ENCODE data around the gene TFDP1.

TFDP1 gene

GRCh38 chr13:113668491-113668971 lies 84.0 kb downstream of the TFDP1 start:
- no peaks in the 10 kb centered on the region for H3K27me3 ChIP-seq (ENCODE audit: insufficient read depth, poor library complexity, severe bottlenecking)
- H3K4me3 ChIP-seq (replicated peaks; ENCODE audit: insufficient read depth, low read length): no peak overlapping the region
- DNase-seq (ENCODE audit: low read depth in 1 of 2, low spot score in 1 of 2): no peak
- H3K27ac ChIP-seq (replicated peaks): no peak overlapping the region
- no peak for TF ChIP-seq GABPA (IDR thresholded peaks at IDR 0.05; ENCODE audit: low read depth)
- TF ChIP-seq SPI1 (IDR thresholded peaks at IDR 0.05; ENCODE audit: borderline replicate concordance, low read depth): no peak
- no peak for TF ChIP-seq POLR2AphosphoS5 (IDR thresholded peaks at IDR 0.05; ENCODE audit: low read depth)
- TF ChIP-seq, protein P1, sequence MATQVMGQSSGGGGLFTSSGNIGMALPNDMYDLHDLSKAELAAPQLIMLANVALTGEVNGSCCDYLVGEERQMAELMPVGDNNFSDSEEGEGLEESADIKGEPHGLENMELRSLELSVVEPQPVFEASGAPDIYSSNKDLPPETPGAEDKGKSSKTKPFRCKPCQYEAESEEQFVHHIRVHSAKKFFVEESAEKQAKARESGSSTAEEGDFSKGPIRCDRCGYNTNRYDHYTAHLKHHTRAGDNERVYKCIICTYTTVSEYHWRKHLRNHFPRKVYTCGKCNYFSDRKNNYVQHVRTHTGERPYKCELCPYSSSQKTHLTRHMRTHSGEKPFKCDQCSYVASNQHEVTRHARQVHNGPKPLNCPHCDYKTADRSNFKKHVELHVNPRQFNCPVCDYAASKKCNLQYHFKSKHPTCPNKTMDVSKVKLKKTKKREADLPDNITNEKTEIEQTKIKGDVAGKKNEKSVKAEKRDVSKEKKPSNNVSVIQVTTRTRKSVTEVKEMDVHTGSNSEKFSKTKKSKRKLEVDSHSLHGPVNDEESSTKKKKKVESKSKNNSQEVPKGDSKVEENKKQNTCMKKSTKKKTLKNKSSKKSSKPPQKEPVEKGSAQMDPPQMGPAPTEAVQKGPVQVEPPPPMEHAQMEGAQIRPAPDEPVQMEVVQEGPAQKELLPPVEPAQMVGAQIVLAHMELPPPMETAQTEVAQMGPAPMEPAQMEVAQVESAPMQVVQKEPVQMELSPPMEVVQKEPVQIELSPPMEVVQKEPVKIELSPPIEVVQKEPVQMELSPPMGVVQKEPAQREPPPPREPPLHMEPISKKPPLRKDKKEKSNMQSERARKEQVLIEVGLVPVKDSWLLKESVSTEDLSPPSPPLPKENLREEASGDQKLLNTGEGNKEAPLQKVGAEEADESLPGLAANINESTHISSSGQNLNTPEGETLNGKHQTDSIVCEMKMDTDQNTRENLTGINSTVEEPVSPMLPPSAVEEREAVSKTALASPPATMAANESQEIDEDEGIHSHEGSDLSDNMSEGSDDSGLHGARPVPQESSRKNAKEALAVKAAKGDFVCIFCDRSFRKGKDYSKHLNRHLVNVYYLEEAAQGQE (IDR thresholded peaks at IDR 0.05; ENCODE audit: insufficient replicate concordance, low read depth): no peak
- TF ChIP-seq, protein P2, sequence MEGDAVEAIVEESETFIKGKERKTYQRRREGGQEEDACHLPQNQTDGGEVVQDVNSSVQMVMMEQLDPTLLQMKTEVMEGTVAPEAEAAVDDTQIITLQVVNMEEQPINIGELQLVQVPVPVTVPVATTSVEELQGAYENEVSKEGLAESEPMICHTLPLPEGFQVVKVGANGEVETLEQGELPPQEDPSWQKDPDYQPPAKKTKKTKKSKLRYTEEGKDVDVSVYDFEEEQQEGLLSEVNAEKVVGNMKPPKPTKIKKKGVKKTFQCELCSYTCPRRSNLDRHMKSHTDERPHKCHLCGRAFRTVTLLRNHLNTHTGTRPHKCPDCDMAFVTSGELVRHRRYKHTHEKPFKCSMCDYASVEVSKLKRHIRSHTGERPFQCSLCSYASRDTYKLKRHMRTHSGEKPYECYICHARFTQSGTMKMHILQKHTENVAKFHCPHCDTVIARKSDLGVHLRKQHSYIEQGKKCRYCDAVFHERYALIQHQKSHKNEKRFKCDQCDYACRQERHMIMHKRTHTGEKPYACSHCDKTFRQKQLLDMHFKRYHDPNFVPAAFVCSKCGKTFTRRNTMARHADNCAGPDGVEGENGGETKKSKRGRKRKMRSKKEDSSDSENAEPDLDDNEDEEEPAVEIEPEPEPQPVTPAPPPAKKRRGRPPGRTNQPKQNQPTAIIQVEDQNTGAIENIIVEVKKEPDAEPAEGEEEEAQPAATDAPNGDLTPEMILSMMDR (IDR thresholded peaks at IDR 0.05; ENCODE audit: insufficient read depth, low read length): no peak

DNA sequence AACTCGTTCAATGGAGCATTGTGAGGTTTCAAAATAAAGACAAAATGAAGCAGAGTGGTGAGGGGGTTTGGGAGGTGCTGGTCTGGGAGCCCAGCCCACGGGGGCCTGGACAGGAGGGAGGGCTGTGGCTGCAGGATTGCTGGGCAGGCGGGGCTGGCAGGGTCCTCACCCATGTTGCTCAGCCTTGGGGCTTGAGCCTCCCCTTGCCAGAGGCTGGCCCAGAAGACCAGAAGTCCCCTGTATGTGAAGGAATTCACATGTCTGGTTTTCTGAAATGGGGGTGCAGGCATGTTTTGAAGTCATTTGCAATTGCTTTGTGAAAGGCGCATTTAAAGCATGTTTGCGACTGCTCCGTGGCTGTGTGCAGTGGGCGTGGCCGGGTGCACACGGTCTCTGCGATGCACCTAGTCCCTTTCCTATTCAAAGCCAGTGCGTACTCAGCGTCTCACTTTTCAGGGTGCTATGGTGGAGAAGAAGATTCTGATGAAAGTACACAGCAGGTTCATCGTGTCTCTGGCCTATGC lies 84.7 kb downstream of the TFDP1 start:
- TF ChIP-seq GABPA (IDR thresholded peaks at IDR 0.05; ENCODE audit: low read depth) (no peak), SPI1 (IDR thresholded peaks at IDR 0.05; ENCODE audit: borderline replicate concordance, low read depth) (no peak), POLR2AphosphoS5 (IDR thresholded peaks at IDR 0.05; ENCODE audit: low read depth) (no peak)
- TF ChIP-seq, protein P2 (IDR thresholded peaks at IDR 0.05; ENCODE audit: insufficient read depth, low read length): no peak
- TF ChIP-seq, protein P1 (IDR thresholded peaks at IDR 0.05; ENCODE audit: insufficient replicate concordance, low read depth): no peak
- Histone ChIP-seq H3K4me3 (replicated peaks; ENCODE audit: insufficient read depth, low read length) (no peak overlapping the region), H3K27ac (replicated peaks) (no peak overlapping the region), H3K27me3 (ENCODE audit: insufficient read depth, poor library complexity, severe bottlenecking) (no peaks in the 10 kb centered on the region)
- no peak for DNase-seq (ENCODE audit: low read depth in 1 of 2, low spot score in 1 of 2)

- DNase-seq (ENCODE audit: low read depth in 1 of 2, low spot score in 1 of 2): no peak
- Histone ChIP-seq H3K27ac (replicated peaks) (no peak overlapping the region), H3K27me3 (ENCODE audit: insufficient read depth, poor library complexity, severe bottlenecking) (no peaks in the 10 kb centered on the region), H3K4me3 (replicated peaks; ENCODE audit: insufficient read depth, low read length) (no peak overlapping the region)
- no peak for TF ChIP-seq GABPA (IDR thresholded peaks at IDR 0.05; ENCODE audit: low read depth)
- no peak for TF ChIP-seq POLR2AphosphoS5 (IDR thresholded peaks at IDR 0.05; ENCODE audit: low read depth)
- TF ChIP-seq, protein P1 (IDR thresholded peaks at IDR 0.05; ENCODE audit: insufficient replicate concordance, low read depth): no peak
- TF ChIP-seq, protein P2 (IDR thresholded peaks at IDR 0.05; ENCODE audit: insufficient read depth, low read length): no peak
- no peak for TF ChIP-seq SPI1 (IDR thresholded peaks at IDR 0.05; ENCODE audit: borderline replicate concordance, low read depth)
Observed at GRCh38 chr13:113669755-113670341, 85.3 kb downstream of the TFDP1 start.

All from HL-60 (cell line).